Left renal cortex interstitium (tissue), 4 donors: ENCODE data around the gene FRMD7. TPM values are rescaled to one million over a fixed set of nuclear protein-coding genes. Genes with fewer than 3 reads are reported as not detected.

Experiments used
- DNase-seq, 4 donors: peaks; one replicate each; pipeline ENCODE4 v3.0.0-alpha.2; 2013; ENCODE audit warnings: low read depth in 4 of 4, low spot score in 2 of 4, missing footprints in 1 of 4
- polyA plus RNA-seq, 4 donors: library from polyadenylated mRNA; unstranded; fragments of 120-200 nt; gene quantifications; one replicate each; pipeline ENCODE4 v1.2.1, GENCODE V29; 2013; ENCODE audit not compliant: insufficient read length in 4 of 4

Gene FRMD7
- polyA plus RNA-seq, 4 donors = 1.3 to 1.9 (median 1.6) TPM

- no peak for DNase-seq
Measured at GRCh38 chrX:132037479-132037993, 90.3 kb downstream of the FRMD7 start.

GRCh38 chrX:132034648-132035047, 93.2 kb downstream of the FRMD7 start:
- no peak for DNase-seq

- no peak for DNase-seq
Measured at GRCh38 chrX:132033166-132033565, 94.7 kb downstream of the FRMD7 start.

- DNase-seq = no peak
Measured at GRCh38 chrX:132031867-132032266, 96.0 kb downstream of the FRMD7 start.

GRCh38 chrX:132030264-132030663, 97.6 kb downstream of the FRMD7 start:
- no peak for DNase-seq

Other genes starting within 250 kb of the FRMD7 start
- 10 to 100 TPM in 1 of 4 donors, 1 to 10 TPM in 3; 8.2 to 10.0 (median 9.2) TPM for gene STK26, start 104.7 kb downstream of the FRMD7 start, polyA plus RNA-seq
- 10 to 100 TPM; 39.1 to 51.6 (median 45.2) TPM for gene RAP2C, start 91.4 kb upstream of the FRMD7 start, polyA plus RNA-seq